CD4-positive, CD25-positive, alpha-beta regulatory T cell (primary cell): Measurements from ENCODE around the gene PHYHIPL. TPM values are rescaled to one million over a fixed set of nuclear protein-coding genes. Genes with fewer than 3 reads are reported as not detected.

Experiments used
- ATAC-seq, 2 donors: fragments of 150-1000 bp; cut with Tn5 transposase; one replicate each; pipeline ENCODE4 v1.10.0; 2021; ENCODE audit warnings: low read depth in 2 of 2, moderate number of reproducible peaks in 2 of 2, moderate library complexity in 1 of 2
- DNase-seq, 3 donors: peaks; one replicate each; pipeline versions ENCODE4 v3.0.0 to v3.0.0-alpha.2; 2012 to 2022; ENCODE audit warnings: mixed read lengths in 1 of 3
- H3K27ac ChIP-seq: one replicate; pipeline ENCODE4 v1.7.0; 2013; ENCODE audit warnings: mild to moderate bottlenecking, low read length; ENCODE audit not compliant: insufficient read depth, poor library complexity, severe bottlenecking
- H3K27me3 ChIP-seq: one replicate; pipeline ENCODE4 v1.7.0; 2013; ENCODE audit warnings: low read length; ENCODE audit not compliant: control insufficient read depth, insufficient read depth
- H3K36me3 ChIP-seq: one replicate; pipeline ENCODE4 v1.7.0; 2013; ENCODE audit warnings: mild to moderate bottlenecking, low read length, moderate library complexity; ENCODE audit not compliant: control insufficient read depth, insufficient read depth
- H3K4me1 ChIP-seq: 2 replicates; pipeline ENCODE4 v1.7.0; 2013; ENCODE audit warnings: mild to moderate bottlenecking, low read length; ENCODE audit not compliant: insufficient read depth, control insufficient read depth, poor library complexity, severe bottlenecking
- H3K4me3 ChIP-seq: one replicate; pipeline ENCODE4 v1.7.0; 2013; ENCODE audit warnings: low read depth, mild to moderate bottlenecking, low read length, moderate library complexity
- H3K9me3 ChIP-seq, 2 experiments: 1 replicate in 1 of 2; 2 replicates in 1 of 2; pipeline ENCODE4 v1.7.0; 2013; ENCODE audit warnings: low read length in 2 of 2, mild to moderate bottlenecking in 1 of 2, moderate library complexity in 1 of 2; ENCODE audit not compliant: control insufficient read depth in 2 of 2
- H3K27ac Mint-ChIP-seq, 3 donors: one replicate each; pipeline ENCODE4 v1.8.0; 2020 to 2022; ENCODE audit warnings: mild to moderate bottlenecking in 3 of 3, mixed read lengths in 3 of 3, moderate library complexity in 2 of 3
- H3K27me3 Mint-ChIP-seq: one replicate; pipeline ENCODE4 v1.8.0; 2022; ENCODE audit warnings: mild to moderate bottlenecking, mixed read lengths
- H3K36me3 Mint-ChIP-seq: one replicate; pipeline ENCODE4 v1.8.0; 2020; ENCODE audit warnings: mixed read lengths
- H3K4me1 Mint-ChIP-seq, 4 donors: one replicate each; pipeline ENCODE4 v1.8.0; 2020 to 2022; ENCODE audit warnings: mixed read lengths in 4 of 4, mild to moderate bottlenecking in 1 of 4
- H3K4me3 Mint-ChIP-seq, 4 donors: one replicate each; pipeline ENCODE4 v1.8.0; 2020 to 2022; ENCODE audit warnings: mild to moderate bottlenecking in 4 of 4, mixed read lengths in 4 of 4, moderate library complexity in 3 of 4
- H3K9me3 Mint-ChIP-seq, 7 donors: one replicate each; pipeline ENCODE4 v1.8.0; 2020 to 2022; ENCODE audit warnings: mixed read lengths in 7 of 7, mild to moderate bottlenecking in 3 of 7, moderate library complexity in 2 of 7
- polyA plus RNA-seq, 4 donors: library from polyadenylated mRNA; unstranded; fragments of 300-500 nt; fragmentation: Illumina TruSeq; gene quantifications; one replicate each; pipeline ENCODE4 v1.2.3, GENCODE V29; 2021
- total RNA-seq: library from RNA; stranded (reverse); gene quantifications from one replicate; pipeline ENCODE4 v1.2.3, GENCODE V29; 2022

PHYHIPL gene
- total and polyA plus RNA-seq, 5 donors from 2014 or later, result not detected

DNA sequence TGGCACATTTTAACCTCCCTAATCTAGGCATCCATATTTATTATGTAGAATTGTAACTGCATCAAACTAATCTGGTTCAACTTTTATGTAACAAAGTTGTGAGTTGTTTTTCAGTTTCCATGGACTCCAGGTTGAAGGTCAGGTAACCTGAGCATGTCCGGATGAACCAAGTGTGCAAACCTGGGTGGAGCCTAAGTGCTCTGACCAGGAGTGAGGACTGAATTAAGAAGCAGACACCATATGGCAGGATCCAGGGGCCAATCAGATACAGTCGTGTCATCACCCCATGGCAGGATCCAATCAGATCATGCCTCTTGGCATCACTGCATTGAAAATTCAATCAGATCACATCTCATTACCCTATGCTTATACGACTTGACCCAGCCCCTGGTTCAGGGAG lies 41.2 kb upstream of the PHYHIPL start:
- no peak for DNase-seq
- Mint-ChIP-seq H3K27me3 (no peaks in the 10 kb centered on the region), H3K4me3 (no peak overlapping the region)

DNA sequence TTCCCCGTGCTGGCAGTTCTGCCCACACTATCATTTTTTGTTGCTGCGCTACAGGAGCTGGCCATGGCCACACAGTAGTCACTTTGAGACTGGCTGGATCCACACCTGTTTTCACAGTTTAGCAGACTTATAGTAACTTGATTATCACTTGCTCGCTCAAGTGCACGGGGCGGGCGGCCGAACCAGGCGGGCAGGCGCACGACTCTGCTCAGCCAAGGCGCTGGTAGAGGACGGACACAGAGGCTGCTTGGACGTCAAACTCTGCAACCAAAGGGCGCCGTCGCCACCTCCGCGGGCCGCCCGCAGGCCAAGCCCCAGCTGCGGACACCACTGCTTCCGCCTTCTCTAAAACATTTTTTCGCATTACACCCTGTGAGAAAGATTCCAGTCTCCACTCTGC lies 38.4 kb upstream of the PHYHIPL start:
- no peaks in the 10 kb centered on the region for H3K36me3 ChIP-seq
- no peak for ATAC-seq
- no peak for DNase-seq

More for the DNA sequence above, 41.2 kb upstream of the PHYHIPL start:
- H3K36me3 Mint-ChIP-seq, result no peaks in the 10 kb centered on the region
- no peak overlapping the region for H3K27ac ChIP-seq
- H3K27ac Mint-ChIP-seq, result no peak overlapping the region
- ATAC-seq, result no peak
- H3K27me3 ChIP-seq, result no peaks in the 10 kb centered on the region
- H3K4me1 Mint-ChIP-seq, result no peaks in the 10 kb centered on the region
- H3K4me1 ChIP-seq, result no peaks in the 10 kb centered on the region
- H3K36me3 ChIP-seq, result no peaks in the 10 kb centered on the region
- H3K4me3 ChIP-seq, result no peak overlapping the region
- H3K9me3 Mint-ChIP-seq, result peaks cover 0 to 8% (median 2%) of the 10 kb centered on the region in 7 donors
- peaks cover 0 to 2% of the 10 kb centered on the region in 2 experiments for H3K9me3 ChIP-seq

DNA sequence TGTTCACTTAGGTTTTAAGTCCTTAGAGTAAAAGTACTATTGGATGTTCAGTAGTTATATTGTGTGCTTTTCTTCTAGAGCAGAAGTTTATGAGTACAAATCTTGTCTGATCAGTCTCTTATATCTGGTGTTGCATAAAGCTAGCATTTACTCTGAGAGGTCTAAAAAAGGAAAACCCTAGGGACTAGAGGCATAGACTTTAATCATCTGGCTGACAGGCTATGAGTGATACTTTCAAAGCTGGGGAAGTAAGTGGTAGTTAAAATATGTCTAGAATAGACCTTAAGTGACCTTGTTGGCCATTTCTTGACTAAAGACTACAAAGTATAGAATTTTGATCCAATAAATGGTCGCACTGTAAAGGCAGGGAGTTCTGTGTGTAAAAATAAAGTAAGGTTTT lies 32.9 kb upstream of the PHYHIPL start:
- ATAC-seq (no peak), DNase-seq (no peak)
- H3K9me3 ChIP-seq, result peaks cover 0 to 2% of the 10 kb centered on the region in 2 experiments
- no peaks in the 10 kb centered on the region for H3K36me3 ChIP-seq
- Mint-ChIP-seq H3K4me1 (no peaks in the 10 kb centered on the region), H3K36me3 (no peaks in the 10 kb centered on the region), H3K27me3 (no peaks in the 10 kb centered on the region), H3K4me3 (no peak overlapping the region), H3K27ac (no peak overlapping the region), H3K9me3 (peaks cover 0 to 7% (median 0%) of the 10 kb centered on the region in 7 donors)
- no peaks in the 10 kb centered on the region for H3K4me1 ChIP-seq
- H3K27me3 ChIP-seq, result no peaks in the 10 kb centered on the region
- no peak overlapping the region for H3K4me3 ChIP-seq
- no peak overlapping the region for H3K27ac ChIP-seq

More for the DNA sequence above, 38.4 kb upstream of the PHYHIPL start:
- peaks cover 0 to 2% of the 10 kb centered on the region in 2 experiments for H3K9me3 ChIP-seq
- H3K4me3 ChIP-seq, result no peak overlapping the region
- H3K36me3 Mint-ChIP-seq, result no peaks in the 10 kb centered on the region
- H3K27ac ChIP-seq, result no peak overlapping the region
- no peak overlapping the region for H3K27ac Mint-ChIP-seq
- no peaks in the 10 kb centered on the region for H3K27me3 Mint-ChIP-seq
- peaks cover 0 to 3% (median 0%) of the 10 kb centered on the region in 7 donors for H3K9me3 Mint-ChIP-seq
- no peaks in the 10 kb centered on the region for H3K4me1 Mint-ChIP-seq
- H3K4me1 ChIP-seq, result no peaks in the 10 kb centered on the region
- H3K27me3 ChIP-seq, result no peaks in the 10 kb centered on the region
- no peak overlapping the region for H3K4me3 Mint-ChIP-seq

DNA sequence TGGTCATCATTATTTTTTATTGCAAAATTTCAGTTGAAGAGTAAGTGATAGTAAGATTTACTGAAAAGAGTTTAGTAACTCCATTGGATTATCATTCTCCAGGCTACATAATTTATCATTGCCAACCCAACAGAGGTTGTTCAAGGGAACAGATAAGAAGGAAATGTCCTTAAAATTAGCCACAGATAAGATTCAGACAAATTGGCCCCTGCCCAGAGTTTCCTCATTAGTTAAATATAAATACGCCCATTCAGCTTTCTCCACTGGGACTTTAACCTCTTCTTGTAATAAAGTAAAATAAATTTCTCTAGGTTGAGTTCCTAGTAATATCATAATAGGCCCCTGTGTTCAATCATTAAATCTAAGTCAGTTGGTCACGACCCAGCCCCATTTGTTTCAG lies 27.7 kb upstream of the PHYHIPL start:
- no peaks in the 10 kb centered on the region for H3K4me1 ChIP-seq

DNA sequence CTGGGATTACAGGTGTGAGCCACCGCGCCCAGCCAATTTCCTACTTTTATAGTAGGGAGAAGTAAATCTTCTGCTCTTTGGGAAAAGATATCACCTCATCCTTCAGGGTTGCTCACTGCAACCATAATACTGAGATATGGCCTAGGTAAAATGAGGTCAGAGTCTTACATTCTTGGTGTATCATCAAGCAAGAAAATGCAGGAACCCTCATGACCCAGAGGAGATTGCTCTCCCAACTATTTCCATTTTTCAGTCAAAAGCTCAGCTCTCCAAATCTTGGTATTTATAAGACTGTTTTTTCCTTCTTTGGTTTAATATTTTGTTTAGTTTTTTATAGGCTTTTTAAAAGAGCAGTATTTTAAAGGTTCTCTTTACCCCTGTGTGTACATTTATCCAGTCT lies 20.9 kb upstream of the PHYHIPL start:
- Mint-ChIP-seq H3K4me3 (no peak overlapping the region), H3K27me3 (no peaks in the 10 kb centered on the region), H3K9me3 (peaks cover 0 to 3% (median 2%) of the 10 kb centered on the region in 7 donors), H3K4me1 (no peaks in the 10 kb centered on the region), H3K36me3 (no peaks in the 10 kb centered on the region), H3K27ac (no peak overlapping the region)
- DNase-seq, result no peak
- H3K27ac ChIP-seq, result no peak overlapping the region
- no peaks in the 10 kb centered on the region for H3K27me3 ChIP-seq
- no peaks in the 10 kb centered on the region for H3K9me3 ChIP-seq
- no peak for ATAC-seq
- no peaks in the 10 kb centered on the region for H3K4me1 ChIP-seq
- no peaks in the 10 kb centered on the region for H3K36me3 ChIP-seq
- no peak overlapping the region for H3K4me3 ChIP-seq

More for the DNA sequence above, 27.7 kb upstream of the PHYHIPL start:
- Histone ChIP-seq H3K36me3 (no peaks in the 10 kb centered on the region), H3K27ac (no peak overlapping the region), H3K4me3 (no peak overlapping the region), H3K9me3 (no peaks in the 10 kb centered on the region), H3K27me3 (no peaks in the 10 kb centered on the region)
- ATAC-seq, result no peak
- H3K4me3 Mint-ChIP-seq, result no peak overlapping the region
- H3K27ac Mint-ChIP-seq, result no peak overlapping the region
- no peaks in the 10 kb centered on the region for H3K4me1 Mint-ChIP-seq
- no peaks in the 10 kb centered on the region for H3K27me3 Mint-ChIP-seq
- H3K36me3 Mint-ChIP-seq, result no peaks in the 10 kb centered on the region
- DNase-seq, result no peak
- H3K9me3 Mint-ChIP-seq, result peaks cover 0 to 10% (median 2%) of the 10 kb centered on the region in 7 donors

DNA sequence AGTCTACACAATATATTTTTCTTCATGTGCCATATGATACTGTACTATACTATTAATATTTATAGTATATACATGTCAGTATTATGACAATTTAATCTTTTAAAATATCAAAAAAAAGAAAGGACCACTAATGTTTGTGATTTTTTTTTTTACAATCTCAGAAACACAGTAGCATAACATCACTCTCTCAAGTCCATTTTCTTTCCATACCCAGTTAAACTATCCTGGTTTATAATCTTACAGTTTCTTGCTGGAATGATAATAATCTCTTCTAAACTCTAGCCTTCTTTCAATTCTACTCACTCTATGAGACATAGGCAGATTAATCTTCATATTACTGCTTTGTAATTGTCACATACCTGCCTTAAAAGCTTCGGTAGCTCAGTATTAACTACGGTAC lies 8.9 kb upstream of the PHYHIPL start:
- Mint-ChIP-seq H3K4me3 (no peak overlapping the region), H3K27ac (no peak overlapping the region), H3K4me1 (no peaks in the 10 kb centered on the region), H3K27me3 (no peaks in the 10 kb centered on the region), H3K36me3 (no peaks in the 10 kb centered on the region), H3K9me3 (peaks cover 0 to 14% (median 6%) of the 10 kb centered on the region in 7 donors)
- Histone ChIP-seq H3K9me3 (no peaks in the 10 kb centered on the region), H3K4me1 (no peaks in the 10 kb centered on the region), H3K36me3 (no peaks in the 10 kb centered on the region), H3K27me3 (no peaks in the 10 kb centered on the region), H3K4me3 (no peak overlapping the region), H3K27ac (no peak overlapping the region)
- DNase-seq (no peak), ATAC-seq (no peak)

DNA sequence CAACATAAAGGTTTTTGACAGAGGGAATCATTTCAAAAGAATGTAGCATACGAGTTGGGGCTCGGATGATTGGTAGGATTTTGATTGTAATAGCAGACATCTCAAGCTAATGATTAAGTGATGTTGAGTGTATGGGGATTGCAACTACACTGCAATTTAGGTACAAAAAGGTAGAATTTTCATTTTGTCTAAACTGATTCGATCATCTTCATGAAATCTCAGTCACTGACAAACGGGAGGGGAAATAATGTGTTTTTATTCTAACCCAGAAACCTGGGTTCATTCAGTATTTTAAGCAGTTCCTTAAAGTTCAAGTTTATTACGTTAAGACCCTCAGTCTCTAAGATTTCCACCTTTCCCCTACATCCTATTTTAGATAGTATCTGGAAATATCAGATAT lies 3.9 kb upstream of the PHYHIPL start:
- H3K4me3 Mint-ChIP-seq, result no peak overlapping the region
- DNase-seq (no peak), ATAC-seq (no peak)
- H3K27me3 Mint-ChIP-seq, result peaks cover 15% of the 10 kb centered on the region
- Histone ChIP-seq H3K36me3 (no peaks in the 10 kb centered on the region), H3K27ac (no peak overlapping the region), H3K27me3 (peaks cover 2% of the 10 kb centered on the region), H3K9me3 (no peaks in the 10 kb centered on the region), H3K4me3 (no peak overlapping the region), H3K4me1 (no peaks in the 10 kb centered on the region)
- peaks cover 0 to 8% (median 3%) of the 10 kb centered on the region in 7 donors for H3K9me3 Mint-ChIP-seq
- H3K4me1 Mint-ChIP-seq, result peaks cover 0 to 6% (median 0%) of the 10 kb centered on the region in 4 donors
- no peaks in the 10 kb centered on the region for H3K36me3 Mint-ChIP-seq
- H3K27ac Mint-ChIP-seq, result no peak overlapping the region

DNA sequence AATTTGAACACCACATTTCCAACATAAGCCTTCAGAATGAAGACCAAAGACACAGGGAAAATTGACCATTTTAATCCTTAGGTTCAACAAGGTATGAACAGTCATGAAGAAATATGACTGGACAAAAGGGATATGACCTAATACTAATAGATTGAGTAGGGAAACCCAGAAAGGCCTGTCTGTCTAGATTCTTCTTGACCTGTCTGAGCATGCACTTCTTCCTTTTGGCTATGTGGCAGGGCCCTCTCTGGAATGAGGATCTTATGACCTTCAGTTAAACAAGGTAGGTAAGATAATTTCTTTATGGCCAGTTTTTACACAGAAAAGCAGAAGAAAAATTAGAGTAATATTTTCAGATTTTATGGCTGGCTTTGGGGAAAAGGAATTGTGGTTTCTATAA lies 3.0 kb upstream of the PHYHIPL start:
- Histone ChIP-seq H3K36me3 (no peaks in the 10 kb centered on the region), H3K4me3 (no peak overlapping the region), H3K27me3 (peaks cover 2% of the 10 kb centered on the region), H3K27ac (no peak overlapping the region), H3K4me1 (no peaks in the 10 kb centered on the region), H3K9me3 (no peaks in the 10 kb centered on the region)
- no peak for DNase-seq
- no peak overlapping the region for H3K27ac Mint-ChIP-seq
- peaks cover 17% of the 10 kb centered on the region for H3K27me3 Mint-ChIP-seq
- ATAC-seq, result no peak
- H3K4me1 Mint-ChIP-seq, result peaks cover 0 to 6% (median 0%) of the 10 kb centered on the region in 4 donors
- peaks cover 0 to 8% (median 2%) of the 10 kb centered on the region in 7 donors for H3K9me3 Mint-ChIP-seq
- H3K36me3 Mint-ChIP-seq, result no peaks in the 10 kb centered on the region
- no peak overlapping the region for H3K4me3 Mint-ChIP-seq
